ENCODE measurements around the gene RASA2.

RASA2 gene

GRCh38 chr3:141648055-141648910 is 161.5 kb downstream of the RASA2 start:
- no peak for DNase-seq

- no peak for DNase-seq
Measured at GRCh38 chr3:141649871-141650270, 163.0 kb downstream of the RASA2 start.

GRCh38 chr3:141650783-141651182 is 164.0 kb downstream of the RASA2 start:
- no peak for DNase-seq

DNA sequence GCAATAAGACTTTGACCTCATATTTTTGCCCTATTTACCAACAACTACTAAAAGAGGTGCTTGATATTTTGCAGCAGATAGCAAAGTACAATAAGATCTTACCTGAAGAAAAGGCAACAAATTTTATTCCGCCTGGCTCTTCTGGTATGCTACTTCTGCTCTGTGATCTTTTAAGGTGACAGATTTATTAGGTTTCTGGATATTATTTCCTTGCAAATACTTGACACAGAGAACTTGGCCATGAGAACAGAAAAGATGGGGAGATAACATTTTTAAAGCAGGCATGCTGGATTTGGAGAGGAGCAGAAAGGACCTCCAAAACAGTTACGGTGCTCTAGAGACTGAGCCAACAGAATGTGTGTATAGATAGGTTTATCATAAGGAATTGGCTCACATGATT is 164.6 kb downstream of the RASA2 start:
- no peak for DNase-seq

DNA sequence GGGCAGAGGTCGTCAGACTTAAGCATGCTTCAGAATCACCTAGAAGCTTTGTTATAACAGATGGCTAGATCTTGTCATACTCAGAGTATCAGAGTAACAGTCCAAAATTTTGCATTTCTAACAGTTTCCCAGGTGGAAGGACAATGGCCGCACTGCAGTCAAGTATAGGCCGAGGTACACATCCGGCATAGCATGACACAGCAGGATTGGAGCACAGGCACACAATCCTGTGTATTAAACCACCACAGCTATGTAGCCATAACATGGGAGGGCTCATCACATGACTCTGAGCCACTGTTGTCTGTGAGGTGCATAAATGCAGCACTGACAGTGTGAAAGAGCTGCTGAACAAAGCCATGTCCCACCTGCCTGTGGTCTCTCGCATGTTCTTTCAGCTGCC is 165.5 kb downstream of the RASA2 start:
- DNase-seq = no peak

DNA sequence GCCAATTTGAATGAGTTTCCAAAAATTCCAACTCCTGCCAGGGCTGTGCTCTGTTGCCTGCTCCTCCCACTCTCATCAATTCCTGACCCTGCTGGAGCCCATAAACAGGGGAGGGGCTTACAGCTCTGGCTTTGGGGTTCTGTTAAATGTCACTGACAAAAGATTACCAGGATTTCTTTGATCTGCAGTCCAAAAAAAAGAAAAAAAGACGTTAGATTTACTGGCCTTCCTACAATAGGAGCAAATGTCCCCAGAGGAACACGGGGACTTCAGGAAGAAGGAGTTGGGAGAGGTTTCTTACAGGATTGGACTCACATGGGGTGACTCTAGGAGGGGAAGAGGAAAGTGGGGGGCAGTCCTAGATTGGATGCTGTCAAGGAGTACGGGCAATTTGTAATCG is 167.0 kb downstream of the RASA2 start:
- no peak for DNase-seq

DNA sequence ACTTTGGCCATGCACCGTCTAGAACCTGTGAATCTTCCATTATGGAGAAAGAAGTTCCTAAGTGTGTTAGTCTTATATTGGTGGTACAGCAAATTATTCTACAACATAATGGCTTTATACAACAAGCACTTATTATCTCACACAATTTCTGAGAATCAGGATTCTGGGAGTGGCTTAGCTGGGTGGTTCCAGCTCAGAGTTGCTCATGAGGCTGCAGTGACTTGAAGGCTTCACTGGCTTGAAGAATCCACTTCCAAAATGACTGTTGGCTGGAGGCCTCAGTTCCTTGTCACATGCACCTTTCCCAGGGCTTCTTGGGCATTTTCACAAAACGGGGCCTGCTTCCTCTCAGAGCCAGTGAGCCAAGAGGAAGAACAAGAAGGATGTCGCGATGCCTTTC is 169.0 kb downstream of the RASA2 start:
- DNase-seq = no peak

GRCh38 chr3:141656771-141657170 is 169.9 kb downstream of the RASA2 start:
- no peak for DNase-seq

DNA sequence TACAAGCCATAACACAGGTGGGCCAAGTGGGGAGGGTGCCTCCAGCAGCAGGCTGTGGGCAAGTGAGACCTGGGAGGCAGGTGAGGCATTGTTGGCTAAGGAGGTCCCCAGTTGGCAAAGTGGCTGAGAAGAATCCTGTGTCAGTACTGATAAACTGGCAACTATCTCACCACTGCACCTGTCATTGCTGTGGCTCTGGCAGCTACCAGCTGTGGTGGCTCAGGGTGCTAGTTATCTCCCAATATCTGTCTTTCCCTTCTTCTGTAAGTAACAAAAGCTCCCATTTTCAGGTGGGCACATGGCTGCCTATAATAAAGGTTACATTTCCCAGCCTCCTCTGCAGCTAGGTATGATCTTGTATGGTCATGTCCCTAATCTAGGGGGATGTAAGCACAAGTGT is 170.7 kb downstream of the RASA2 start:
- no peak for DNase-seq

DNA sequence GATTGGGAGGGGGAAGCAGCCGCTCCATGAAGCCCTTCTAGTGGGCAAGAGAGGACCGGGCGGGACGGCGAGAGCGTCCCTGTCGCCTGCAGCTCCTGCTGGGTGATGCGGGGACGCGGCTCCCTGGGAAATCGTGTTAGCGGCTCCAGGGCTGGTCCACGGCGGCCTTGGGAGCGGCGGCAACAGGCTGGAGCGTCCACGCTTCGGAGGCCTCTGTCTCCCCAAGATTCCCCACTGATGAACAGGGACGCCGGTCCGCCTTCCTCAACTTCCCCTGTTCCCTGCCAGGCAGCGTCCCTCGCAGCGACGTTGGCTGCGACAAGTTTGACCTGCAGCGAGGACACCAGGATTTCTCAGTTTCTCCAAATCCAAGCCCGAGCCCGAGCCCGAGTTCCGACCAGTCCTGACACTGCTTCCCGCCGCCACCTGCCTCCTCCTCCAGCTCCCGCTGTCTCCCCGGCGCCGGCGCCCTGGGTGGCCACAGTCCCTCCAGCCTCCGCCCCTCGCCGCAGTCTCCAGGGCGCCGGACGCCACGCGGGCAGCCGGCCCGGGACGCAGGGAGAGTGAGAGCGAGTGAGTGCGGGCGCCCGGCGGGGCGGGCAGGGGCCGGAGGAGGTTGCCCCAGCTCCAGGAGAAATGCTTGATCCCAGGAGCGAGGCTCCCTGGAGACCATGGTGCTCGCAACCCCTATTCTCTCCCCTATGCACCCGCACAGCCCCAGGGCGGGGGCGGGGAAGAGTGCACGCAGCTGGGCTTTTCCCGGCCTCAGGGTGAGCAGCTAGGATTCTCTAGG is 173.2 kb downstream of the RASA2 start:
- DNase-seq = no peak

- DNase-seq = no peak
Measured at GRCh38 chr3:141660614-141660947, 173.8 kb downstream of the RASA2 start.

GRCh38 chr3:141661229-141662196 is 174.7 kb downstream of the RASA2 start:
- DNase-seq = no peak

DNA sequence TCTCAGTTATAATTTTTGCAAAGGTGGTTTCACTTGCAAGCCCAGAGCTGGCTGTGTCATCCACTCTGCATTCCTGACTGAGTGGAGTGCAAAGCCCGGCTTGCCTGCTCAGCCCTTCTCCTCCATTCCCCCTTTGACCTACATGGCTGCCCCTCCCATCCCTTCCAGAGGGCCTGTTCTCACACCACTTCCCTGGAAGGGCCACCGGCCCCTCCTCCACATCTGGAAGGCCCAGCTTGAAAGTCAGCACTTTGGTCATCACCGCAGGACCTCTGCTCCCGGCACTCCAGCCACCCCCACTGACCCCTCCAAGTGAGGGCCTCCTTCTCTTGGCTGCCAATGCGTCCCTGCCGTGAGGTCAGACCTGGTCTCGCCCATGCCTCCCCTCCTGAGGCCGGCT is 177.2 kb downstream of the RASA2 start:
- DNase-seq = no peak
